Chondrocyte (in vitro differentiated cells): ENCODE results near the gene RPL18. TPM values are rescaled to one million over a fixed set of nuclear protein-coding genes. Genes with fewer than 3 reads are reported as not detected.
"Not testable (repeated sequence)": the region's sequence is repeated elsewhere in the genome, so short reads cannot be mapped to it uniquely, and the experiment has no call there.

Source experiments
- DNase-seq: peaks from one replicate; pipeline ENCODE4 v3.0.0; 2021; ENCODE audit warnings: mixed read lengths, low spot score
- H3K27ac Mint-ChIP-seq: one replicate; pipeline ENCODE4 v1.8.0; 2021; ENCODE audit warnings: mild to moderate bottlenecking, moderate library complexity, mixed read lengths; ENCODE audit not compliant: unreplicated experiment
- H3K27me3 Mint-ChIP-seq: 2 replicates; pipeline ENCODE4 v1.8.0; 2021; ENCODE audit warnings: low read depth, mixed read lengths
- H3K36me3 Mint-ChIP-seq: 2 replicates; pipeline ENCODE4 v1.8.0; 2021; ENCODE audit warnings: low read depth, mixed read lengths
- H3K4me1 Mint-ChIP-seq: 2 replicates; pipeline ENCODE4 v1.8.0; 2021; ENCODE audit warnings: low read depth, mild to moderate bottlenecking, mixed read lengths
- H3K4me3 Mint-ChIP-seq: one replicate; pipeline ENCODE4 v1.8.0; 2021; ENCODE audit warnings: mild to moderate bottlenecking, moderate library complexity, mixed read lengths; ENCODE audit not compliant: unreplicated experiment
- H3K9me3 Mint-ChIP-seq: 2 replicates; pipeline ENCODE4 v1.8.0; 2021; ENCODE audit warnings: low read depth, mixed read lengths
- total RNA-seq: library from RNA; stranded (reverse); gene quantifications from 3 replicates; pipeline ENCODE4 v1.2.1, GENCODE V29; 2021
- TF ChIP-seq, protein P1 (sequence below): fragments of 200-600 bp; sonication (generic); IDR thresholded peaks from 2 replicates; pipeline ENCODE4 v1.5.0; 2021; ENCODE audit warnings: antibody characterized with exemption, mild to moderate bottlenecking, moderate library complexity

Gene RPL18
- total RNA-seq, 1 donor from 2014 or later = 753 TPM

DNA sequence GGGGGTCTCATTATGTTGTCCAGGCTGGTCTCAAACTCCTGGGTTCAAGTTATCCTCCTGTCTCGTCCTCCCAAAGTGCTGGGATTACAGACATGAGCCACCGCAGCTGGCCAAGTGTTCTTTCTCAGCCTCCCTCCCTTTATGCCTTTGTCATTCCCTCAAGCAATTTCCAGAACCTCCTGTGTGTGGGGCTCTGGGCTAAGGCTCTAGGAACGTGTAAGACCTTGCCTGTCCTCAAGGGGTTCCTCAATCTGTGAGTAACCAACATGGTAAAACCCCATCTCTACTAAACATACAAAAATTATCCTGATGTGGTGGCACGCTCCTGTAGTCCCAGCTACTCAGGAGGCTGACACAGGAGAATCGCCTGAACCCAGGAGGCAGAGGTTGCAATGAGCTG, 28.0 kb downstream of the RPL18 start:
- H3K9me3 Mint-ChIP-seq = no peaks in the 10 kb centered on the region
- no peaks in the 10 kb centered on the region for H3K36me3 Mint-ChIP-seq
- no peak for DNase-seq
- H3K4me3 Mint-ChIP-seq = no peak overlapping the region
- no peak overlapping the region for H3K27ac Mint-ChIP-seq
- no peaks in the 10 kb centered on the region for H3K27me3 Mint-ChIP-seq
- TF ChIP-seq, protein P1, sequence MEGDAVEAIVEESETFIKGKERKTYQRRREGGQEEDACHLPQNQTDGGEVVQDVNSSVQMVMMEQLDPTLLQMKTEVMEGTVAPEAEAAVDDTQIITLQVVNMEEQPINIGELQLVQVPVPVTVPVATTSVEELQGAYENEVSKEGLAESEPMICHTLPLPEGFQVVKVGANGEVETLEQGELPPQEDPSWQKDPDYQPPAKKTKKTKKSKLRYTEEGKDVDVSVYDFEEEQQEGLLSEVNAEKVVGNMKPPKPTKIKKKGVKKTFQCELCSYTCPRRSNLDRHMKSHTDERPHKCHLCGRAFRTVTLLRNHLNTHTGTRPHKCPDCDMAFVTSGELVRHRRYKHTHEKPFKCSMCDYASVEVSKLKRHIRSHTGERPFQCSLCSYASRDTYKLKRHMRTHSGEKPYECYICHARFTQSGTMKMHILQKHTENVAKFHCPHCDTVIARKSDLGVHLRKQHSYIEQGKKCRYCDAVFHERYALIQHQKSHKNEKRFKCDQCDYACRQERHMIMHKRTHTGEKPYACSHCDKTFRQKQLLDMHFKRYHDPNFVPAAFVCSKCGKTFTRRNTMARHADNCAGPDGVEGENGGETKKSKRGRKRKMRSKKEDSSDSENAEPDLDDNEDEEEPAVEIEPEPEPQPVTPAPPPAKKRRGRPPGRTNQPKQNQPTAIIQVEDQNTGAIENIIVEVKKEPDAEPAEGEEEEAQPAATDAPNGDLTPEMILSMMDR = peak; percentile 19
- H3K4me1 Mint-ChIP-seq = peaks cover 8% of the 10 kb centered on the region

DNA sequence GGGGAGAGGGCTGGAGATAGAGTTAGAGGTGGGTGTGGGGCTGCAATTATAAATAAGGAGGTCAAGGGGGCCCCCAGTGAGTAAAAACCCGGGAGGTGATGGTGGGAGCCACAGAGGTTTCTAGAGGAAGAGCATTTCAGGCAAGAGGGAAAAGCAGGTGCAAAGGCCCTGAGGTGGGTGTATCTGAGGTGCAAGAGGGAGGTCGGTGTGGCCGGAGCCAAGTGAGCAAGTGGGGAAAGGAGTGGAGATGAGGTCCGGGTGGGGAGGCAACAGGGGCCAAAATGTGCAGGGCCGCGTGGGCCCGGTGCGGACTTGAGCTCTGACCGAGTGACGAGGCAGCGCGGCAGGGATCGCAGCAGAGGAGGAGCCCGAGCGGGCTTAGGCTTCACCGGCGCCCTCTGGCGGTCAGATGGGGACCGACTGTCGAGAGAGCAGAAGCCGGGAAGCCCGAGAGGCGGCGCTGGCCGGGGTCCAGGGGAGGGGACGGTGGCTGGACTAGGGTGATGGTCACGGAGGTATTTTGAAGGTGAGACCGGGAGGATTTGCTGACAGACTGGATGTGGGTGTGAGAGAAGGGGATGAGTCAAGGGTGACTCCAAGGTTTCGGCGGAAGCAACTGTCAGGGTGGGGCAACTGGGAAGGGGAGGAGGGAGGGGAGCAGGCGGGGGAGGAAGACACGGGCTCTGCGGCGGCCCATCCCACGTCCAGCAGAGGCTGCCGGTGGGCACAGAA, 30.1 kb downstream of the RPL18 start:
- DNase-seq = peak; percentile 97
- H3K27me3 Mint-ChIP-seq = peaks cover 2% of the 10 kb centered on the region
- H3K36me3 Mint-ChIP-seq = no peaks in the 10 kb centered on the region
- H3K9me3 Mint-ChIP-seq = no peaks in the 10 kb centered on the region
- TF ChIP-seq, protein P1 = peak; percentile 97
- peak overlapping the region; percentile 83 for H3K4me3 Mint-ChIP-seq
- H3K4me1 Mint-ChIP-seq = peaks cover 12% of the 10 kb centered on the region
- peak overlapping the region; percentile 27 for H3K27ac Mint-ChIP-seq

DNA sequence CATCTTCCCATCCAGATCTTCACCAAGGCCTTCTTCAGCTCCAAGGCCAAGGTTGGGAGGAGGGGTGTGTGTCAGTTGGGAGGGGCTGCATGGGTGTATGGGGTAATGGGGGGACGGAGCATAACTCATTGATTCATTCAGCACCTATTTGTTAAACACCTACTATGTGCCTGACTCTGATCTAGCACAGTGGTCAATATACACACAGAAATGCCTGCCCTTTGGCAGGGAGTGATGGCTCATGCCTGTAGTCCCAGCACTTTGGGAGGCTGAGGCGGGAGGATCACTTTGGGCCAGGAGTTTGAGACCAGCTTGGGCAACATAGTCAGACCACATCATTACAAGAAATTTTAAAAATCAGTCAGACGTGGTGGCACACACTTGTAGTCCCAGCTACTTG, 31.6 kb downstream of the RPL18 start:
- no peak overlapping the region for H3K4me3 Mint-ChIP-seq
- H3K9me3 Mint-ChIP-seq = no peaks in the 10 kb centered on the region
- TF ChIP-seq, protein P1 = no peak
- peaks cover 2% of the 10 kb centered on the region for H3K27me3 Mint-ChIP-seq
- no peak overlapping the region for H3K27ac Mint-ChIP-seq
- no peaks in the 10 kb centered on the region for H3K36me3 Mint-ChIP-seq
- peaks cover 13% of the 10 kb centered on the region for H3K4me1 Mint-ChIP-seq
- no peak for DNase-seq

DNA sequence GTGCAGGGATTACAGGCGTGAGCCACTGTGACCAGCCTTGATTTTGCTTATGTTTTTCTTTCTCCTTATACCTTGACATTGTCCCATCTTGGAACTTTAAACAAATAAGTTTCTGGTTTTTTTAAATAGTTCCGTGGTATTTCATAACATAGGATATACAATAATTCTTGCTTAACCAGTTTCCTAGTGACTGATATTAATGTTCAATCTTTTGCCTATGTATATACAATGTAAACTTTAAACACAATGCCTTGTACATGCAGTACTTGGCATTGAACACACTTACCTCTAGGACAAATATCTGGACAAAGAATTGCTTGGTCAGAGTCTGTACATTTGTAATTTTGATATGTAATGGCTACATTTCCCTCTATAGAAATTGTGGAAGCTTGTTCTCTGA, 36.8 kb downstream of the RPL18 start:
- no peak overlapping the region for H3K27ac Mint-ChIP-seq
- TF ChIP-seq, protein P1 = no peak
- DNase-seq = no peak
- H3K4me3 Mint-ChIP-seq = no peak overlapping the region
- H3K9me3 Mint-ChIP-seq = no peaks in the 10 kb centered on the region
- peaks cover 8% of the 10 kb centered on the region for H3K4me1 Mint-ChIP-seq
- peaks cover 2% of the 10 kb centered on the region for H3K27me3 Mint-ChIP-seq
- H3K36me3 Mint-ChIP-seq = no peaks in the 10 kb centered on the region

DNA sequence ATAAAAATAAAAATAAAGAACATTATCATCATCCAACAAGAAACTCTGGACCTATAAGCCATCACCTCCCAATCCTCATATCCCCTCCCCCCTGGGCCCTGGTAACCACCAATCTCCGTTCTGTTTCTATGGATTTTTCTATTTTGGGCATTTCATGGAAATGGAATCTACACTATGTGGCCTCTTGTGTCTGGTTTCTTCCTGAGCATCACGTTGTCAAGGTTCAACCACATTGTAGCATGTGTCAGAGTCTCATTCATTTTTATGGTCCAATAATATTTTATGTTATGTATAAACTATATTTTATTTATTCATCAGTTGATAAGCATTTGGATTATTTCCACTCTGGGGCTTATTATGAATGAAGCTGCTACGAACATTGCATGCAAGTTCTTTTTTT, 40.1 kb downstream of the RPL18 start:
- Mint-ChIP-seq H3K4me3 (no peak overlapping the region), H3K4me1 (peaks cover 12% of the 10 kb centered on the region), H3K27me3 (no peaks in the 10 kb centered on the region), H3K9me3 (no peaks in the 10 kb centered on the region), H3K27ac (peak overlapping the region; percentile 57), H3K36me3 (no peaks in the 10 kb centered on the region)
- TF ChIP-seq, protein P1 = no peak
- no peak for DNase-seq

DNA sequence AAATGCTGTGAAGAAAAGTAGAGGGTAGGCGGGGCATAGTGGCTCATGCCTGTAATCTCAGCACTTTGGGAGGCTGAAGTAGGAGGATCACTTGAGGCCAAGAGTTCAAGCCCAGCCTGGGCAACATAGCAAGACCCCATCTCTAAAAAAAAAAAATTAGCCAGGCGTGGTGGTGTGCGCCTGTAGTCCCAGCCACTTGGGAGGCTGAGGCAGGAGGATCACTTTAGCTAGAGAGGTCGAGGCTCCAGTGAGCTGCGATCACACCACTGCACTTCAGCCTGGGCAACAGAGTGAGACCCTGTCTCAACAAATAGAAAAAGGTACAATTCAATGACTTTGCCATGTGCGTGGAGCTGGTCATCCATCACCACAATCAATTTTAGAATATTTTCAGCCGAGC, 41.1 kb downstream of the RPL18 start:
- H3K4me3 Mint-ChIP-seq, H3K9me3 Mint-ChIP-seq, DNase-seq, H3K27me3 Mint-ChIP-seq, H3K27ac Mint-ChIP-seq, H3K36me3 Mint-ChIP-seq: not testable (repeated sequence)
- H3K4me1 Mint-ChIP-seq = peaks cover 10% of the 10 kb centered on the region
